HepG2 (cell line): ENCODE measurements around the gene IKZF4. TPM values are rescaled to one million over a fixed set of nuclear protein-coding genes. Genes with fewer than 3 reads are reported as not detected.
A peak's percentile ranks its signal among the peaks of the same experiment; 100 is the strongest.

Source experiments
- ATF1 ChIP-seq: IDR thresholded peaks from 2 replicates; pipeline ENCODE4 v1.6.1; 2016; ENCODE audit warnings: mild to moderate bottlenecking, control low read depth
- ATF7 ChIP-seq, 2 experiments: fragments of 450-650 bp in 1 of 2; sonication (generic) in 1 of 2; formaldehyde crosslinking in 1 of 2; IDR thresholded peaks; 2 replicates each; pipeline versions ENCODE4 v1.4.0 to v1.6.1; 2016 to 2020; ENCODE audit warnings: antibody characterized with exemption in 1 of 2, mild to moderate bottlenecking in 1 of 2, missing genetic modification reagents in 1 of 2
- BHLHE40 ChIP-seq: IDR thresholded peaks from 2 replicates; pipeline ENCODE4 v1.6.1; 2011; ENCODE audit warnings: low read length, improper control_type of control experiment
- CBX5 ChIP-seq: sonication (generic); formaldehyde crosslinking; IDR thresholded peaks from 2 replicates; pipeline ENCODE4 v1.4.0; 2020; ENCODE audit warnings: missing genetic modification reagents, borderline replicate concordance
- HNRNPLL ChIP-seq: fragments of 200-400 bp; formaldehyde crosslinking; IDR thresholded peaks from 2 replicates; pipeline ENCODE4 v1.6.1; 2017; ENCODE audit warnings: mild to moderate bottlenecking, low read depth, low read length; ENCODE audit not compliant: poor library complexity, severe bottlenecking
- JUND ChIP-seq: sonication (generic); formaldehyde crosslinking; IDR thresholded peaks from 2 replicates; pipeline ENCODE4 v1.8.0; 2022; ENCODE audit warnings: mild to moderate bottlenecking, missing genetic modification reagents
- NR1H2 ChIP-seq: sonication (generic); formaldehyde crosslinking; IDR thresholded peaks from 2 replicates; pipeline ENCODE4 v1.8.1; 2022; ENCODE audit warnings: low read depth, missing genetic modification reagents, borderline replicate concordance
- PRPF4 ChIP-seq: fragments of 200-400 bp; formaldehyde crosslinking; IDR thresholded peaks from 2 replicates; pipeline ENCODE4 v1.6.1; 2016; ENCODE audit warnings: low read length, low read depth; ENCODE audit not compliant: poor library complexity, severe bottlenecking
- SIX4 ChIP-seq: sonication (generic); formaldehyde crosslinking; IDR thresholded peaks from 2 replicates; pipeline ENCODE4 v1.4.0; 2020; ENCODE audit warnings: missing genetic modification reagents
- SMAD3 ChIP-seq: sonication (generic); formaldehyde crosslinking; IDR thresholded peaks from 2 replicates; pipeline ENCODE4 v1.4.0; 2020; ENCODE audit warnings: missing genetic modification reagents
- SRF ChIP-seq: IDR thresholded peaks from 2 replicates; pipeline ENCODE4 v1.6.1; 2011; ENCODE audit warnings: mild to moderate bottlenecking, low read depth, low read length, moderate library complexity
- SRY ChIP-seq: sonication (generic); formaldehyde crosslinking; IDR thresholded peaks from 2 replicates; pipeline ENCODE4 v1.8.0; 2022; ENCODE audit warnings: mild to moderate bottlenecking, missing genetic modification reagents
- STAG1 ChIP-seq: sonication (generic); formaldehyde crosslinking; IDR thresholded peaks from 2 replicates; pipeline ENCODE4 v1.4.0; 2020; ENCODE audit warnings: missing genetic modification reagents
- SUZ12 ChIP-seq: fragments of 150-350 bp; IDR thresholded peaks from 2 replicates; pipeline ENCODE4 v1.6.1; 2014; ENCODE audit warnings: low read depth, low read length
- ZBTB7A ChIP-seq: sonication (generic); formaldehyde crosslinking; IDR thresholded peaks from 2 replicates; pipeline ENCODE4 v1.8.0; 2022; ENCODE audit warnings: mild to moderate bottlenecking, missing genetic modification reagents
- ZBTB7B ChIP-seq: sonication (generic); formaldehyde crosslinking; IDR thresholded peaks from 2 replicates; pipeline ENCODE4 v1.4.0; 2020; ENCODE audit warnings: missing genetic modification reagents
- ZFP82 ChIP-seq: sonication (generic); formaldehyde crosslinking; IDR thresholded peaks from 2 replicates; pipeline ENCODE4 v1.5.1; 2020; ENCODE audit warnings: mild to moderate bottlenecking, missing genetic modification reagents, borderline replicate concordance
- ZMYM4 ChIP-seq: sonication (generic); formaldehyde crosslinking; IDR thresholded peaks from 2 replicates; pipeline ENCODE4 v1.8.1; 2023; ENCODE audit warnings: mild to moderate bottlenecking, missing genetic modification reagents
- ZNF235 ChIP-seq: sonication (generic); formaldehyde crosslinking; IDR thresholded peaks from 2 replicates; pipeline ENCODE4 v1.8.1; 2023; ENCODE audit warnings: mild to moderate bottlenecking, missing genetic modification reagents, borderline replicate concordance
- ZNF33B ChIP-seq: sonication (generic); formaldehyde crosslinking; IDR thresholded peaks from 2 replicates; pipeline ENCODE4 v1.5.1; 2020; ENCODE audit warnings: mild to moderate bottlenecking, missing genetic modification reagents
- ZNF484 ChIP-seq: sonication (generic); formaldehyde crosslinking; IDR thresholded peaks from 2 replicates; pipeline ENCODE4 v1.5.1; 2020; ENCODE audit warnings: mild to moderate bottlenecking, low read depth, missing genetic modification reagents, borderline replicate concordance
- ZNF496 ChIP-seq: sonication (generic); formaldehyde crosslinking; IDR thresholded peaks from 2 replicates; pipeline ENCODE4 v1.8.1; 2023; ENCODE audit warnings: mild to moderate bottlenecking, moderate library complexity, missing genetic modification reagents; ENCODE audit not compliant: insufficient replicate concordance
- ZNF598 ChIP-seq: sonication (generic); formaldehyde crosslinking; IDR thresholded peaks from 2 replicates; pipeline ENCODE4 v1.5.1; 2020; ENCODE audit warnings: mild to moderate bottlenecking, missing genetic modification reagents, borderline replicate concordance
- polyA plus RNA-seq, 8 experiments: library from polyadenylated mRNA; depleted of rRNA in 3 of 8; stranded (reverse) in 7 of 8; unstranded in 1 of 8; fragments of >200 nt; fragmentation: Illumina TruSeq in 4 of 8; extraction: Trizol in 4 of 8; gene quantifications; 2 replicates each; pipeline versions ENCODE4 v1.2.1 to v1.2.3, GENCODE V29; 2011 to 2016; ENCODE audit warnings: low read depth in 4 of 8, missing spikeins in 1 of 8, mixed read lengths in 1 of 8; ENCODE audit not compliant: insufficient read depth in 1 of 8
- total RNA-seq, 5 experiments: library from RNA; depleted of rRNA; stranded (reverse); fragments of >200 nt; fragmentation: Illumina TruSeq; extraction: Trizol; gene quantifications; 2 replicates each; pipeline ENCODE4 v1.2.3, GENCODE V29; 2016; ENCODE audit warnings: low read depth in 1 of 5
- TF ChIP-seq, protein P1 (sequence below): sonication (generic); formaldehyde crosslinking; IDR thresholded peaks from 2 replicates; pipeline ENCODE4 v1.5.0; 2020; ENCODE audit warnings: missing genetic modification reagents
- TF ChIP-seq, protein P2 (sequence below): sonication (generic); formaldehyde crosslinking; IDR thresholded peaks from 2 replicates; pipeline ENCODE4 v1.5.0; 2020; ENCODE audit warnings: missing genetic modification reagents
- TF ChIP-seq, protein P3 (sequence below): sonication (generic); formaldehyde crosslinking; IDR thresholded peaks from 2 replicates; pipeline ENCODE4 v1.8.1; 2023; ENCODE audit warnings: mild to moderate bottlenecking, missing genetic modification reagents

IKZF4 gene
- total and polyA plus RNA-seq, 2 of the 13 experiments (the other 11 are each of a cell fraction or from before 2014, with no cell fraction given) = 0.58 to 2.2 TPM

DNA sequence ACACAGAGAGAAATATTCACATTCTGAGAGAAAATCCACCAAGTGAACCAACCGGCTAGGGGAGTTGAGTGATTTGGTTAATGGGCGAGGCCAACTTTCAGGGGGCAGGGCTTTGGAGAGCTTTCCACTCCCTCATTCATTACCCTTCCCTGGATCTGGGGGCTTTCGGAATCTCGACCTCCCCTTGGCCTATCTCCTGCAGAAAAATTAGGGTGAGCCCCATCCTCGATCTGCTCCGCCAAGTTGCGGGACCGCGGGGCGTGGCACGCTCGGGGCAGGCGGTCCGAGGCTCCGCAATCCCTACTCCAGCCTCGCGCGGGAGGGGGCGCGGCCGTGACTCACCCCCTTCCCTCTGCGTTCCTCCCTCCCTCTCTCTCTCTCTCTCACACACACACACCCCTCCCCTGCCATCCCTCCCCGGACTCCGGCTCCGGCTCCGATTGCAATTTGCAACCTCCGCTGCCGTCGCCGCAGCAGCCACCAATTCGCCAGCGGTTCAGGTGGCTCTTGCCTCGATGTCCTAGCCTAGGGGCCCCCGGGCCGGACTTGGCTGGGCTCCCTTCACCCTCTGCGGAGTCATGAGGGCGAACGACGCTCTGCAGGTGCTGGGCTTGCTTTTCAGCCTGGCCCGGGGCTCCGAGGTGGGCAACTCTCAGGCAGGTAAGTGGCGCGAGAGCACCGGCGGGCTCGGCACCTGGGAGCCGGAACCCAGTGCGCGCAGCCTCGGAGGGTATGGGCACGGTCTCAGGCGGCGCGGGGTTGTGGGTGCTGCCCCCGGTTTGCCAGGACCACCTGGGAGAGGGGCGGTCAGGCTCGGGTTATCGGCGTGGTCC is 59.1 kb downstream of the IKZF4 start, which contains the start of gene ERBB3 (continued):
- TF ChIP-seq ZFP82 (CRISPR knock-in tag) (no peak; the same call in 1 of the 2 replicates), SUZ12 (no peak), ZBTB7A (CRISPR knock-in tag) (no peak; the same call in 1 of the 2 replicates), PRPF4 (no peak), ATF7 (IDR thresholded peaks at IDR 0.05) (no peak), ATF7 (CRISPR knock-in tag; IDR thresholded peaks at IDR 0.05) (no peak), ZNF598 (CRISPR knock-in tag) (no peak; the same call in 1 of the 2 replicates), ZNF484 (CRISPR knock-in tag) (0 out of 2 replicates have a peak, but pooled peaks have one; percentile 58), SIX4 (CRISPR knock-in tag) (peak; percentile 59; the same call in 1 of the 2 replicates), ZBTB7B (peak; percentile 73; the same call in 1 of the 2 replicates), HNRNPLL (peak; percentile 57), ATF1 (CRISPR knock-in tag) (no peak), SRY (CRISPR knock-in tag) (peak; percentile 90; the same call in 1 of the 2 replicates), STAG1 (CRISPR knock-in tag) (no peak), ZMYM4 (CRISPR knock-in tag) (no peak), NR1H2 (CRISPR knock-in tag) (no peak), SRF (no peak), BHLHE40 (no peak), SMAD3 (CRISPR knock-in tag) (no peak; the same call in 1 of the 2 replicates), ZNF235 (no peak), ZNF496 (CRISPR knock-in tag) (no peak), JUND (peak; percentile 89), CBX5 (CRISPR knock-in tag) (no peak), ZNF33B (CRISPR knock-in tag) (0 out of 2 replicates have a peak, but pooled peaks have one; percentile 53)
- TF ChIP-seq, protein P1, sequence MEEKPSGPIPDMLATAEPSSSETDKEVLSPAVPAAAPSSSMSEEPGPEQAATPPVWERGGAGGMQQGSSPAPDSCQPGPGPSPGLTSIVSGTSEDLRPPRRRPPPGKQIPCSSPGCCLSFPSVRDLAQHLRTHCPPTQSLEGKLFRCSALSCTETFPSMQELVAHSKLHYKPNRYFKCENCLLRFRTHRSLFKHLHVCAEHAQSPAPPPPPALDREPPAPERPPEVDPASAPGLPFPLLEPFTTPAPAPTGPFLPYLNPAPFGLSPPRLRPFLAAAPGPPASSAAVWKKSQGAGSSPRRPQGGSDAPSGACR = no peak; the same call in 1 of the 2 replicates
- TF ChIP-seq, protein P2, sequence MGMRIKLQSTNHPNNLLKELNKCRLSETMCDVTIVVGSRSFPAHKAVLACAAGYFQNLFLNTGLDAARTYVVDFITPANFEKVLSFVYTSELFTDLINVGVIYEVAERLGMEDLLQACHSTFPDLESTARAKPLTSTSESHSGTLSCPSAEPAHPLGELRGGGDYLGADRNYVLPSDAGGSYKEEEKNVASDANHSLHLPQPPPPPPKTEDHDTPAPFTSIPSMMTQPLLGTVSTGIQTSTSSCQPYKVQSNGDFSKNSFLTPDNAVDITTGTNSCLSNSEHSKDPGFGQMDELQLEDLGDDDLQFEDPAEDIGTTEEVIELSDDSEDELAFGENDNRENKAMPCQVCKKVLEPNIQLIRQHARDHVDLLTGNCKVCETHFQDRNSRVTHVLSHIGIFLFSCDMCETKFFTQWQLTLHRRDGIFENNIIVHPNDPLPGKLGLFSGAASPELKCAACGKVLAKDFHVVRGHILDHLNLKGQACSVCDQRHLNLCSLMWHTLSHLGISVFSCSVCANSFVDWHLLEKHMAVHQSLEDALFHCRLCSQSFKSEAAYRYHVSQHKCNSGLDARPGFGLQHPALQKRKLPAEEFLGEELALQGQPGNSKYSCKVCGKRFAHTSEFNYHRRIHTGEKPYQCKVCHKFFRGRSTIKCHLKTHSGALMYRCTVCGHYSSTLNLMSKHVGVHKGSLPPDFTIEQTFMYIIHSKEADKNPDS = no peak
- TF ChIP-seq, protein P3, sequence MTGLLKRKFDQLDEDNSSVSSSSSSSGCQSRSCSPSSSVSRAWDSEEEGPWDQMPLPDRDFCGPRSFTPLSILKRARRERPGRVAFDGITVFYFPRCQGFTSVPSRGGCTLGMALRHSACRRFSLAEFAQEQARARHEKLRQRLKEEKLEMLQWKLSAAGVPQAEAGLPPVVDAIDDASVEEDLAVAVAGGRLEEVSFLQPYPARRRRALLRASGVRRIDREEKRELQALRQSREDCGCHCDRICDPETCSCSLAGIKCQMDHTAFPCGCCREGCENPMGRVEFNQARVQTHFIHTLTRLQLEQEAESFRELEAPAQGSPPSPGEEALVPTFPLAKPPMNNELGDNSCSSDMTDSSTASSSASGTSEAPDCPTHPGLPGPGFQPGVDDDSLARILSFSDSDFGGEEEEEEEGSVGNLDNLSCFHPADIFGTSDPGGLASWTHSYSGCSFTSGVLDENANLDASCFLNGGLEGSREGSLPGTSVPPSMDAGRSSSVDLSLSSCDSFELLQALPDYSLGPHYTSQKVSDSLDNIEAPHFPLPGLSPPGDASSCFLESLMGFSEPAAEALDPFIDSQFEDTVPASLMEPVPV = peak; percentile 80
